B cell (primary cell): ENCODE results near the gene WNT9A.

Source experiments
- EZH2 ChIP-seq: IDR thresholded peaks from 2 replicates; pipeline ENCODE4 v1.6.1; 2012; ENCODE audit warnings: borderline replicate concordance, low read depth, mild to moderate bottlenecking, moderate library complexity, low read length; ENCODE audit not compliant: insufficient read depth, poor library complexity, severe bottlenecking
- TF ChIP-seq, protein P1 (sequence below): fragments of 200-600 bp; IDR thresholded peaks from one replicate; pipeline ENCODE4 v1.8.0; 2022; ENCODE audit warnings: antibody characterized with exemption, mild to moderate bottlenecking

DNA sequence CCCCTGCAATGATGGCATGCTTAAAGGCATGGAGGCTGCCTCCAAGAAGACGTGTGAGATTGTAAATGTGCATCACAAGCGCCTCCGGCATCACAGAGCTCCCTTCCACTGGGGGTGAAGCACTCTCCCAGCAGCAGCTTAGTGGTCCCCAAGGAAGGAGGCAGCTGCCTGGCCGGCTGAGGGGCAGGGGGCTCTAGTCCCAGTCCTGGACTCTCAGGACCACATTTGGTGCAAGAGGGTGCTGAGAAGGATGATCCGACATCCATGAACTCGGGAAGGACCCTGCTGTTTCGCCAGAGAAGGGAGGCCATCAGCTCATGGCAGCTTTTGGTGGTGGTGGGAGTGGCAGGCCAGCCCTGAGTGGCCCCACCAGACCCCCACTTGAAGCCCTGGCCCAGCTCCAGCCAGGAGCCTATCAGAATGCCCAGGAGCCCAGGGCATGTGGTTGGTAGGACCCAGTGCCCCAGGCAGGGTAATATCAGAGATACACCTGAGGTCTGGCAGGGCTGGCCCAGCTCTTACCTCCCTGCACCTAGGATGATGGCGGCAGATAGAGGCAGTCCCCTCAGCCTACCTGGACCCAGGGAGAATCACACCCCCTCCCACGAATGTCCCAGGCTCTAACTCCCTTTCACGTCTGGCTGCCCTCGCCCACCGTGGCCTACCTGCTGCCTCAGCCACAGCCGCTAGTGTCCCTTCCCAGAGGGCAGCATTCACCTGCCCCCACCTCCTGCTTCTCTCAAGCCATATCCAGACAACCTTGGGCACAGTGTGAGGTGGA lies 2.4 kb upstream of the WNT9A start:
- TF ChIP-seq, protein P1, sequence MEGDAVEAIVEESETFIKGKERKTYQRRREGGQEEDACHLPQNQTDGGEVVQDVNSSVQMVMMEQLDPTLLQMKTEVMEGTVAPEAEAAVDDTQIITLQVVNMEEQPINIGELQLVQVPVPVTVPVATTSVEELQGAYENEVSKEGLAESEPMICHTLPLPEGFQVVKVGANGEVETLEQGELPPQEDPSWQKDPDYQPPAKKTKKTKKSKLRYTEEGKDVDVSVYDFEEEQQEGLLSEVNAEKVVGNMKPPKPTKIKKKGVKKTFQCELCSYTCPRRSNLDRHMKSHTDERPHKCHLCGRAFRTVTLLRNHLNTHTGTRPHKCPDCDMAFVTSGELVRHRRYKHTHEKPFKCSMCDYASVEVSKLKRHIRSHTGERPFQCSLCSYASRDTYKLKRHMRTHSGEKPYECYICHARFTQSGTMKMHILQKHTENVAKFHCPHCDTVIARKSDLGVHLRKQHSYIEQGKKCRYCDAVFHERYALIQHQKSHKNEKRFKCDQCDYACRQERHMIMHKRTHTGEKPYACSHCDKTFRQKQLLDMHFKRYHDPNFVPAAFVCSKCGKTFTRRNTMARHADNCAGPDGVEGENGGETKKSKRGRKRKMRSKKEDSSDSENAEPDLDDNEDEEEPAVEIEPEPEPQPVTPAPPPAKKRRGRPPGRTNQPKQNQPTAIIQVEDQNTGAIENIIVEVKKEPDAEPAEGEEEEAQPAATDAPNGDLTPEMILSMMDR = no peak
- TF ChIP-seq EZH2 = no peak
